Lower leg skin (tissue), 4 donors: ENCODE data around the gene CD82. TPM values are rescaled to one million over a fixed set of nuclear protein-coding genes. Genes with fewer than 3 reads are reported as not detected.

Experiments
- DNase-seq, 2 donors: peaks; one replicate each; pipeline ENCODE4 v3.0.0-alpha.2; 2019; ENCODE audit warnings: low spot score in 2 of 2
- H3K4me3 ChIP-seq: fragments of 200-600 bp; sonication (generic); 2 replicates; pipeline ENCODE4 v1.5.1; 2017; ENCODE audit warnings: mild to moderate bottlenecking, low read depth; ENCODE audit not compliant: poor library complexity, severe bottlenecking
- POLR2A ChIP-seq, 2 donors: fragments of 450-650 bp; IDR thresholded peaks; one replicate each; pipeline ENCODE4 v1.6.1; 2016 to 2017; ENCODE audit warnings: antibody characterized with exemption in 2 of 2, mild to moderate bottlenecking in 1 of 2, moderate library complexity in 1 of 2
- WGBS, 2 donors: methylation state at CpG; one replicate each; pipeline ENCODE4 v1.1.5; 2018; 5-methylcytosine and 5-hydroxymethylcytosine counted together
- intact Hi-C: fragments of 100-400 bp; cut with DNase I; formaldehyde crosslinking; loops from one replicate; pipeline ENCODE4 v1.15.0; 2023; ENCODE audit warnings: low total_unique reads
- total RNA-seq, 4 donors: library from RNA; depleted of rRNA; stranded (reverse); fragments of >200 nt; gene quantifications; one replicate each; pipeline ENCODE4 v1.1.0, GENCODE V29; 2016
- TF ChIP-seq, protein P1 (sequence below), 3 donors: fragments of 450-650 bp; IDR thresholded peaks; one replicate each; pipeline ENCODE4 v1.5.1; 2016; ENCODE audit warnings: antibody characterized with exemption in 3 of 3, mild to moderate bottlenecking in 3 of 3, moderate library complexity in 2 of 3

Gene CD82, protein sequence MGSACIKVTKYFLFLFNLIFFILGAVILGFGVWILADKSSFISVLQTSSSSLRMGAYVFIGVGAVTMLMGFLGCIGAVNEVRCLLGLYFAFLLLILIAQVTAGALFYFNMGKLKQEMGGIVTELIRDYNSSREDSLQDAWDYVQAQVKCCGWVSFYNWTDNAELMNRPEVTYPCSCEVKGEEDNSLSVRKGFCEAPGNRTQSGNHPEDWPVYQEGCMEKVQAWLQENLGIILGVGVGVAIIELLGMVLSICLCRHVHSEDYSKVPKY
- total RNA-seq = 10 to 100 TPM; 47.1 to 95.4 (median 76.6) TPM

DNA sequence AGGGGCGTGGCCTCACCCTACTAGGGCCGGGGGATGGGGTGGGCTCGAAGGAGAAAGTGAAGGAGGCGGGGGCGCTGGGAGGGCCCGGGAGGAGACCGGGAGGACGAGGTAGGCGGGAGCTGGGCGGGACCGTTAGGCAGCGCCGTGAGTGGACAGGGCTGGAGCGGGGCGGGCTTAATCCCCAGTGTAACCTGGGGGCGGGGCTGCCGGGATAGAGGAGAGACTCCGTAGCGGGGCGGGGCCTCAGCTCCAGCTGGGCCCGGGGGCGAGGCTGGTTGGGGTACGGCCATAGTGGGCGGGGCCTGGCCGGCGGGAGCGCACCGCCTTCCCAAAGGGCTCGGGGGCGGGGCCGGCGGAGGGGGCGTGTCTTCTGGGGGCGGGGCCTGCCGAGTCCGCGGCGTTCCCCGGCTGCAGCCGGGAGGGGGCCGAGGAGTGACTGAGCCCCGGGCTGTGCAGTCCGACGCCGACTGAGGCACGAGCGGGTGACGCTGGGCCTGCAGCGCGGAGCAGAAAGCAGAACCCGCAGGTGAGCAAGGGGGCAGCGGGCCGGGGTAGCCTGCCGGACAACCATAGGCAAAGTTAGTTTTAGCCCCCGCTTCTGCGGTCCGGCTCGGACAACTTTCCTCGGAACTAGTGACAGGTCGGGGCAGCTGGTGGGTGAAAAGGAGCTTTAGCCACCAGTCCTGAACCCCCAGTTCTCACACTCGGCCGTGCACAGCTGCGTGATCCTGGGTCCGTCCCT lies at the start of gene CD82:
Gene CD82 (plus strand): TSS at position 453 of the 742 bp plus-strand sequence. CDS start 29,000 bp downstream, outside the sequence.
- peak within 1 kb of the TSS; percentile 48 for H3K4me3 ChIP-seq
- TF ChIP-seq, protein P1, sequence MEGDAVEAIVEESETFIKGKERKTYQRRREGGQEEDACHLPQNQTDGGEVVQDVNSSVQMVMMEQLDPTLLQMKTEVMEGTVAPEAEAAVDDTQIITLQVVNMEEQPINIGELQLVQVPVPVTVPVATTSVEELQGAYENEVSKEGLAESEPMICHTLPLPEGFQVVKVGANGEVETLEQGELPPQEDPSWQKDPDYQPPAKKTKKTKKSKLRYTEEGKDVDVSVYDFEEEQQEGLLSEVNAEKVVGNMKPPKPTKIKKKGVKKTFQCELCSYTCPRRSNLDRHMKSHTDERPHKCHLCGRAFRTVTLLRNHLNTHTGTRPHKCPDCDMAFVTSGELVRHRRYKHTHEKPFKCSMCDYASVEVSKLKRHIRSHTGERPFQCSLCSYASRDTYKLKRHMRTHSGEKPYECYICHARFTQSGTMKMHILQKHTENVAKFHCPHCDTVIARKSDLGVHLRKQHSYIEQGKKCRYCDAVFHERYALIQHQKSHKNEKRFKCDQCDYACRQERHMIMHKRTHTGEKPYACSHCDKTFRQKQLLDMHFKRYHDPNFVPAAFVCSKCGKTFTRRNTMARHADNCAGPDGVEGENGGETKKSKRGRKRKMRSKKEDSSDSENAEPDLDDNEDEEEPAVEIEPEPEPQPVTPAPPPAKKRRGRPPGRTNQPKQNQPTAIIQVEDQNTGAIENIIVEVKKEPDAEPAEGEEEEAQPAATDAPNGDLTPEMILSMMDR (IDR thresholded peaks at IDR 0.05) = no peak
- TF ChIP-seq POLR2A (IDR thresholded peaks at IDR 0.05) = no peak
- peak; percentile 100 for DNase-seq
- WGBS, 2 donors = 2% methylated on average over 38 to 40 of the region's 64 CpGs
- intact Hi-C loops = no loop called here

- no peak for TF ChIP-seq POLR2A (IDR thresholded peaks at IDR 0.05)
- TF ChIP-seq, protein P1 (IDR thresholded peaks at IDR 0.05) = no peak
- 70 to 79% methylated on average over 5 of the region's 5 CpGs for WGBS, 2 donors
- intact Hi-C loops = loop anchor here (10.0 kb wide), 1 partner anchor 1712 kb away; no protein-coding TSS in a partner anchor
- no peak for DNase-seq
- no peak overlapping the region for H3K4me3 ChIP-seq
Observed at GRCh38 chr11:44516688-44517507, 48.6 kb upstream of the CD82 start.

DNA sequence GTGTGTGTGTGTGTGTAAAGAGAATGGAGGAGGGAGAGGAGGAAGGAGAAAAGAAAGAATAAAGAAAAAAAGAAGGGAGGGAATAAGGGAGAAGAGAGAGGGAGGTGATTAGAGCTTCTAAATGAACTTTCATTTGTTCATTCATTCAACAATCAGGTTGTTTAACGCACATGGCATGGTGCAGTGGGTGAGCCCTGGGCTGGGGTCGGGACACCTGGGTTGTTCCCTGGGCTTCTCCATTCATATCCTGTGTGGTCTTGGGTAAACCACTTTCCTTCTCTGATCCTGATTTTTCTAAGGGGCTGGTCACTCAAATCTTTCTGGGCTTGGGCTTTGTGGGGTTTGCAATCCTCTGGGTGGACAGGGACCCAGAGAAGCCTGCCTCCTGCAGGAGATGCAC lies 47.9 kb upstream of the CD82 start:
- no peak overlapping the region for H3K4me3 ChIP-seq
- no peak for TF ChIP-seq POLR2A (IDR thresholded peaks at IDR 0.05)
- TF ChIP-seq, protein P1 (IDR thresholded peaks at IDR 0.05) = no peak
- intact Hi-C loops = loop anchor here (10.0 kb wide), 1 partner anchor 1713 kb away; no protein-coding TSS in a partner anchor
- WGBS, 2 donors = 87 to 89% methylated on average over 2 of the region's 2 CpGs
- DNase-seq = no peak

- H3K4me3 ChIP-seq = no peak overlapping the region
- no peak for TF ChIP-seq POLR2A (IDR thresholded peaks at IDR 0.05)
- TF ChIP-seq, protein P1 (IDR thresholded peaks at IDR 0.05) = no peak
- 67 to 85% methylated on average over 4 of the region's 4 CpGs for WGBS, 2 donors
- intact Hi-C loops = loop anchor here (10.0 kb wide), 1 partner anchor 1714 kb away; no protein-coding TSS in a partner anchor
- no peak for DNase-seq
Observed at GRCh38 chr11:44518968-44519550, 46.4 kb upstream of the CD82 start.

DNA sequence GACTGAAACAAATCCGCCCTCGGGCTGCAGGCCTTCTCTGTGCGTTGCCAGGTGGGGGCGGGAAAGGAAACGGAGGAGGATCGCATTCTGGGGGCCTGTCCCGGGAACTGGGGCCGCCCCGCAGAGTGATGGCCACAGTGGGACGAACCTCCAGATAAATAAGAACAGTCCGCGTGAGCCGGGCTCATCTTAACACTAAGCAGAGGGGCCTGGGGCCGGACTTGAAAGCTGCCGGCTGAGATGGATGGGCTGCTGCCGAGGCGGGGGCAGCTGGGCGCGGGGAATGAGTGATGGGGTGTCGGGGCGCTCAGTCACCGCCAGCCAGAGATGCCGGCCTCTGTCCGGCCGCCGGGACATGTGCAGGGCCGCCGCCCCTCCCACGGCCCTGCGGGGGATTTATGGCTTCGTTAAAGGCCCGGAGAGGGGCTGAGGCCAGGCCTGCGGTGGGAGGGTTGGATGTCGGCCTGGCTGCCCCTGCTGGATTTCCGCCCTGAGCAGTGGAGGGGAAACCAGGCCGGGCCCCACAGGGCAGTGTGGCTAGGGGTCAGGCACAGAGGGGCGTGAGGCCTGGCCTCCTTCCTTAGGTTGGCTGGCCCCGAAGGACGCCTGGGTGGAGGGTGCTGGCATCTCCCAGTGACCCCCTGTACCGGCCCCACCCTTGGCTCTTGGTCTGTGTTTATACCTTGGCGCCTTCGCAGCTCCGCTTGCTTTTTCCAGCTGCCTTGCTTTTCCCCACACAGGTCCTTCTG lies 45.3 kb upstream of the CD82 start:
- intact Hi-C loops = loop anchor here (10.0 kb wide), 1 partner anchor 1715 kb away; no protein-coding TSS in a partner anchor
- TF ChIP-seq, protein P1 (IDR thresholded peaks at IDR 0.05) = no peak
- no peak for TF ChIP-seq POLR2A (IDR thresholded peaks at IDR 0.05)
- WGBS, 2 donors = 38 to 39% methylated on average over 41 of the region's 43 CpGs
- no peak overlapping the region for H3K4me3 ChIP-seq
- no peak for DNase-seq
